K562 (cell line): ENCODE results near the gene FSCN2. TPM values are rescaled to one million over a fixed set of nuclear protein-coding genes. Genes with fewer than 3 reads are reported as not detected.

Experiments used
- HNRNPK ChIP-seq: fragments of 200-400 bp; formaldehyde crosslinking; IDR thresholded peaks from one replicate; pipeline ENCODE4 v1.6.1; 2018; ENCODE audit warnings: mild to moderate bottlenecking, low read depth, low read length; ENCODE audit not compliant: poor library complexity, severe bottlenecking
- HSF4 ChIP-seq: fragments of 250-450 bp; sonication (Bioruptor Pico); IDR thresholded peaks from 2 replicates; pipeline ENCODE4 v2.1.2; 2022; ENCODE audit warnings: mild to moderate bottlenecking, moderate library complexity, borderline replicate concordance
- KDM2B ChIP-seq: fragments of 250-450 bp; sonication (Bioruptor Pico); IDR thresholded peaks from 2 replicates; pipeline ENCODE4 v1.8.0; 2021; ENCODE audit warnings: mild to moderate bottlenecking, moderate library complexity
- MECOM ChIP-seq: fragments of 250-450 bp; sonication (Bioruptor Pico); IDR thresholded peaks from 2 replicates; pipeline ENCODE4 v1.8.0; 2022; ENCODE audit warnings: inconsistent platforms
- NR3C1 ChIP-seq: sonication (generic); formaldehyde crosslinking; IDR thresholded peaks from 2 replicates; pipeline ENCODE4 v1.8.1; 2022; ENCODE audit warnings: missing genetic modification reagents
- POLR3A ChIP-seq: IDR thresholded peaks from 2 replicates; pipeline ENCODE4 v1.6.1; 2011; ENCODE audit warnings: borderline replicate concordance, mild to moderate bottlenecking, moderate library complexity; ENCODE audit not compliant: insufficient read length, insufficient read depth; ENCODE audit errors: extremely low read depth
- SAP30 ChIP-seq: fragments of 200-600 bp; sonication (generic); IDR thresholded peaks from 2 replicates; pipeline ENCODE4 v1.6.1; 2012; ENCODE audit warnings: borderline replicate concordance, low read depth, mild to moderate bottlenecking, moderate library complexity, low read length, control low read depth, inconsistent platforms; ENCODE audit not compliant: insufficient read depth, poor library complexity, severe bottlenecking
- SIN3A ChIP-seq, 2 experiments: fragments of 150-350 bp in 1 of 2; IDR thresholded peaks; 2 replicates each; pipeline ENCODE4 v1.6.1; 2011 to 2016; ENCODE audit warnings: borderline replicate concordance in 2 of 2, low read depth in 2 of 2, low read length in 2 of 2, mild to moderate bottlenecking in 2 of 2, moderate library complexity in 2 of 2; ENCODE audit not compliant: control insufficient read depth in 1 of 2
- ZNF146 ChIP-seq: IDR thresholded peaks from one replicate; pipeline ENCODE4 v1.6.1; 2018; ENCODE audit warnings: missing compliant biosample characterization; ENCODE audit not compliant: unreplicated experiment
- ZNF583 ChIP-seq: fragments of 250-450 bp; sonication (Bioruptor Pico); IDR thresholded peaks from 2 replicates; pipeline ENCODE4 v1.4.0; 2020
- polyA plus RNA-seq, 8 experiments: library from polyadenylated mRNA; depleted of rRNA in 4 of 8; stranded (reverse) in 5 of 8; unstranded in 3 of 8; fragments of >200 nt; fragmentation: Nextera tagmentation in 2 of 8; fragmentation: Illumina TruSeq in 1 of 8; extraction: Ambion mirVana in 2 of 8; extraction: Trizol in 1 of 8; gene quantifications; 2 replicates each; pipeline versions ENCODE4 v1.2.1 to v1.2.3, GENCODE V29; 2011 to 2014; ENCODE audit warnings: inconsistent platforms in 1 of 8, missing spikeins in 1 of 8
- total RNA-seq, 7 experiments: library from RNA; depleted of rRNA in 6 of 7; stranded (reverse); fragments of >200 nt in 6 of 7; fragmentation: Illumina TruSeq in 2 of 7; extraction: Trizol in 2 of 7; gene quantifications; 2 replicates each; pipeline versions ENCODE4 v1.2.1 to v1.2.3, GENCODE V29; 2011 to 2021; ENCODE audit warnings: low replicate concordance in 1 of 7
- TF ChIP-seq, protein P1 (sequence below): sonication (generic); formaldehyde crosslinking; IDR thresholded peaks from 2 replicates; pipeline ENCODE4 v1.8.0; 2022; ENCODE audit warnings: missing genetic modification reagents, mild to moderate bottlenecking, moderate library complexity, borderline replicate concordance
- TF ChIP-seq, protein P2 (sequence below): sonication (generic); formaldehyde crosslinking; IDR thresholded peaks from 2 replicates; pipeline ENCODE4 v1.9.0; 2022; ENCODE audit warnings: mild to moderate bottlenecking, missing genetic modification reagents
- TF ChIP-seq, protein P3 (sequence below): fragments of 450-650 bp; IDR thresholded peaks from 2 replicates; pipeline ENCODE4 v1.6.1; 2017; ENCODE audit warnings: antibody characterized with exemption, mild to moderate bottlenecking
- TF ChIP-seq, protein P4 (sequence below): fragments of 150-350 bp; conservative IDR thresholded peaks from 2 replicates; pipeline ENCODE4 v1.6.1; 2014; ENCODE audit warnings: low read length

Gene FSCN2
- total and polyA plus RNA-seq, 9 of the 15 experiments (the other 6 are each of a cell fraction or from before 2014, with no cell fraction given): 0.08 TPM; not detected in 8

DNA sequence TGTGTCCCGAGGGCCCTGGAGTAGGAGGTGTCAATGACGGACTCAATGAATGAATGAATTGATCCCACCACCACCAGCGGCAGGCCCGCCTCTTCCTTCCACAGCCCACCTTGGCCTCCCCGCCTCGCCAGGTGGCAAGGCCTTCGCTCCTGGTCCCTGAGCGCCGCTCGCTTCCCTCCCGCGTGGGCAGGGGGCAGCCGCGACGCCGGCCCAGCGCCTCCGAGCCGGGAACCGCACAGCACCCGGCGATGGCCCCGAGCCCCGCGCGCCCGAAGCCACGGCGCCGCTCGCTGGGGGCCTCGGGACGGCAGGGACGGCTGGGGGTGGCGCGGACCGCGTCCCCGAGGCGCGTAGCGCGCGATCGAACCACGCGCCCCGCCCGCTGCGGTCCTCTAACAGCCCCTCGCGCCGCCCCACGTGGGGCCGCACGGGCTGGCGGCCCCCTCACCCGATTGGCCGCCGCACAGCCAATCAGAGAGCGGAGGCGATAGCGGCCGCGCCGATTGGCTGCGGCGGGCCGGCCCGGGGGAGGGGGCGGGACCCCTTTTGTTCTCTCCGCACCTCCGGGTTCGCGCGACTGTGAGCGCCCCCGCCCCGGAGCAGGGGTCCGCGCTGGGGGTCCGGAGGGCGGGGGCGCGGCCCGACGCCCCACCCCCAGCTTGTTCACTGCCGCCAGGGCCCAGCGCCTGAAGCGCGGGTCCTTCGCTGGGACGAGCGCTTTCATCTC lies 46.9 kb upstream of the FSCN2 start (continued):
- TF ChIP-seq, protein P1, sequence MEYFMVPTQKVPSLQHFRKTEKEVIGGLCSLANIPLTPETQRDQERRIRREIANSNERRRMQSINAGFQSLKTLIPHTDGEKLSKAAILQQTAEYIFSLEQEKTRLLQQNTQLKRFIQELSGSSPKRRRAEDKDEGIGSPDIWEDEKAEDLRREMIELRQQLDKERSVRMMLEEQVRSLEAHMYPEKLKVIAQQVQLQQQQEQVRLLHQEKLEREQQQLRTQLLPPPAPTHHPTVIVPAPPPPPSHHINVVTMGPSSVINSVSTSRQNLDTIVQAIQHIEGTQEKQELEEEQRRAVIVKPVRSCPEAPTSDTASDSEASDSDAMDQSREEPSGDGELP: peak; percentile 33; the same call in 1 of the 2 replicates
- TF ChIP-seq NR3C1 (CRISPR knock-in tag) (0 out of 2 replicates have a peak, but pooled peaks have one; percentile 45), KDM2B (CRISPR knock-in tag) (peak; percentile 75; the same call in 1 of the 2 replicates), ZNF583 (0 out of 2 replicates have a peak, but pooled peaks have one; percentile 54), HSF4 (no peak), SIN3A (IDR thresholded peaks at IDR 0.05; ENCODE audit: borderline replicate concordance in 2 of 2, control insufficient read depth in 1 of 2, low read depth in 2 of 2, low read length in 2 of 2) (peak in 1 of 2 experiments; percentile 16; a peak in 1 of 4 replicates), MECOM (0 out of 2 replicates have a peak, but pooled peaks have one; percentile 11), SAP30 (peak; percentile 84), HNRNPK (no peak), POLR3A (no peak), ZNF146 (no peak)
- TF ChIP-seq, protein P2, sequence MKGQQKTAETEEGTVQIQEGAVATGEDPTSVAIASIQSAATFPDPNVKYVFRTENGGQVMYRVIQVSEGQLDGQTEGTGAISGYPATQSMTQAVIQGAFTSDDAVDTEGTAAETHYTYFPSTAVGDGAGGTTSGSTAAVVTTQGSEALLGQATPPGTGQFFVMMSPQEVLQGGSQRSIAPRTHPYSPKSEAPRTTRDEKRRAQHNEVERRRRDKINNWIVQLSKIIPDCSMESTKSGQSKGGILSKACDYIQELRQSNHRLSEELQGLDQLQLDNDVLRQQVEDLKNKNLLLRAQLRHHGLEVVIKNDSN (CRISPR knock-in tag): peak; percentile 78
- TF ChIP-seq, protein P3, sequence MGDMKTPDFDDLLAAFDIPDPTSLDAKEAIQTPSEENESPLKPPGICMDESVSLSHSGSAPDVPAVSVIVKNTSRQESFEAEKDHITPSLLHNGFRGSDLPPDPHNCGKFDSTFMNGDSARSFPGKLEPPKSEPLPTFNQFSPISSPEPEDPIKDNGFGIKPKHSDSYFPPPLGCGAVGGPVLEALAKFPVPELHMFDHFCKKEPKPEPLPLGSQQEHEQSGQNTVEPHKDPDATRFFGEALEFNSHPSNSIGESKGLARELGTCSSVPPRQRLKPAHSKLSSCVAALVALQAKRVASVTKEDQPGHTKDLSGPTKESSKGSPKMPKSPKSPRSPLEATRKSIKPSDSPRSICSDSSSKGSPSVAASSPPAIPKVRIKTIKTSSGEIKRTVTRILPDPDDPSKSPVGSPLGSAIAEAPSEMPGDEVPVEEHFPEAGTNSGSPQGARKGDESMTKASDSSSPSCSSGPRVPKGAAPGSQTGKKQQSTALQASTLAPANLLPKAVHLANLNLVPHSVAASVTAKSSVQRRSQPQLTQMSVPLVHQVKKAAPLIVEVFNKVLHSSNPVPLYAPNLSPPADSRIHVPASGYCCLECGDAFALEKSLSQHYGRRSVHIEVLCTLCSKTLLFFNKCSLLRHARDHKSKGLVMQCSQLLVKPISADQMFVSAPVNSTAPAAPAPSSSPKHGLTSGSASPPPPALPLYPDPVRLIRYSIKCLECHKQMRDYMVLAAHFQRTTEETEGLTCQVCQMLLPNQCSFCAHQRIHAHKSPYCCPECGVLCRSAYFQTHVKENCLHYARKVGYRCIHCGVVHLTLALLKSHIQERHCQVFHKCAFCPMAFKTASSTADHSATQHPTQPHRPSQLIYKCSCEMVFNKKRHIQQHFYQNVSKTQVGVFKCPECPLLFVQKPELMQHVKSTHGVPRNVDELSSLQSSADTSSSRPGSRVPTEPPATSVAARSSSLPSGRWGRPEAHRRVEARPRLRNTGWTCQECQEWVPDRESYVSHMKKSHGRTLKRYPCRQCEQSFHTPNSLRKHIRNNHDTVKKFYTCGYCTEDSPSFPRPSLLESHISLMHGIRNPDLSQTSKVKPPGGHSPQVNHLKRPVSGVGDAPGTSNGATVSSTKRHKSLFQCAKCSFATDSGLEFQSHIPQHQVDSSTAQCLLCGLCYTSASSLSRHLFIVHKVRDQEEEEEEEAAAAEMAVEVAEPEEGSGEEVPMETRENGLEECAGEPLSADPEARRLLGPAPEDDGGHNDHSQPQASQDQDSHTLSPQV: peak; percentile 96
- TF ChIP-seq, protein P4, sequence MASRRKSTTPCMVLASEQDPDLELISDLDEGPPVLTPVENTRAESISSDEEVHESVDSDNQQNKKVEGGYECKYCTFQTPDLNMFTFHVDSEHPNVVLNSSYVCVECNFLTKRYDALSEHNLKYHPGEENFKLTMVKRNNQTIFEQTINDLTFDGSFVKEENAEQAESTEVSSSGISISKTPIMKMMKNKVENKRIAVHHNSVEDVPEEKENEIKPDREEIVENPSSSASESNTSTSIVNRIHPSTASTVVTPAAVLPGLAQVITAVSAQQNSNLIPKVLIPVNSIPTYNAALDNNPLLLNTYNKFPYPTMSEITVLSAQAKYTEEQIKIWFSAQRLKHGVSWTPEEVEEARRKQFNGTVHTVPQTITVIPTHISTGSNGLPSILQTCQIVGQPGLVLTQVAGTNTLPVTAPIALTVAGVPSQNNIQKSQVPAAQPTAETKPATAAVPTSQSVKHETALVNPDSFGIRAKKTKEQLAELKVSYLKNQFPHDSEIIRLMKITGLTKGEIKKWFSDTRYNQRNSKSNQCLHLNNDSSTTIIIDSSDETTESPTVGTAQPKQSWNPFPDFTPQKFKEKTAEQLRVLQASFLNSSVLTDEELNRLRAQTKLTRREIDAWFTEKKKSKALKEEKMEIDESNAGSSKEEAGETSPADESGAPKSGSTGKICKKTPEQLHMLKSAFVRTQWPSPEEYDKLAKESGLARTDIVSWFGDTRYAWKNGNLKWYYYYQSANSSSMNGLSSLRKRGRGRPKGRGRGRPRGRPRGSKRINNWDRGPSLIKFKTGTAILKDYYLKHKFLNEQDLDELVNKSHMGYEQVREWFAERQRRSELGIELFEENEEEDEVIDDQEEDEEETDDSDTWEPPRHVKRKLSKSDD: no peak
